Astrocyte (in vitro differentiated cells and primary cell): Measurements from ENCODE around the gene ATP1B2. TPM values are rescaled to one million over a fixed set of nuclear protein-coding genes. Genes with fewer than 3 reads are reported as not detected.
A peak's percentile ranks its signal among the peaks of the same experiment; 100 is the strongest.

Experiments
- DNase-seq: peaks from one replicate; pipeline ENCODE4 v3.0.0-alpha.2; 2010; ENCODE audit warnings: low read depth
- FAIRE-seq: peaks from 2 replicates; lab custom pipeline; 2011; peaks lifted over from hg19 to GRCh38; lab: Jason Lieb, UNC
- H2AFZ ChIP-seq: 2 replicates; pipeline ENCODE4 v1.6.0; 2012; ENCODE audit warnings: low read depth, low read length, inconsistent platforms
- H3K27ac ChIP-seq: 2 replicates; pipeline ENCODE4 v1.5.1; 2011; ENCODE audit warnings: low read depth, low read length, inconsistent platforms
- H3K27me3 ChIP-seq: 2 replicates; pipeline ENCODE4 v1.6.0; 2011; ENCODE audit warnings: low read length, inconsistent platforms; ENCODE audit not compliant: insufficient read depth
- H3K36me3 ChIP-seq: 2 replicates; pipeline ENCODE4 v1.5.1; 2011; ENCODE audit warnings: low read length, inconsistent platforms; ENCODE audit not compliant: insufficient read depth
- H3K4me1 ChIP-seq: 2 replicates; pipeline ENCODE4 v1.5.1; 2011; ENCODE audit warnings: low read length, inconsistent platforms; ENCODE audit not compliant: insufficient read depth
- H3K4me2 ChIP-seq: 2 replicates; pipeline ENCODE4 v1.6.0; 2012; ENCODE audit warnings: low read length, inconsistent platforms
- H3K4me3 ChIP-seq: 2 replicates; pipeline ENCODE4 v1.5.1; 2011; ENCODE audit warnings: low read depth, mild to moderate bottlenecking, low read length, inconsistent platforms; ENCODE audit not compliant: insufficient read depth
- H3K79me2 ChIP-seq: 2 replicates; pipeline ENCODE4 v1.6.0; 2012; ENCODE audit warnings: mild to moderate bottlenecking, low read length, inconsistent platforms; ENCODE audit not compliant: insufficient read depth
- H3K9ac ChIP-seq: 2 replicates; pipeline ENCODE4 v1.6.0; 2012; ENCODE audit warnings: mild to moderate bottlenecking, low read length, inconsistent platforms
- H3K9me3 ChIP-seq: 2 replicates; pipeline ENCODE4 v1.5.1; 2012; ENCODE audit warnings: low read depth, mild to moderate bottlenecking, low read length, inconsistent platforms; ENCODE audit not compliant: insufficient read depth
- H4K20me1 ChIP-seq: 2 replicates; pipeline ENCODE4 v1.6.0; 2012; ENCODE audit warnings: low read length, inconsistent platforms; ENCODE audit not compliant: insufficient read depth
- H3K27ac Mint-ChIP-seq: one replicate; pipeline ENCODE4 v1.8.0; 2021; ENCODE audit warnings: mild to moderate bottlenecking, mixed read lengths; ENCODE audit not compliant: unreplicated experiment
- H3K27me3 Mint-ChIP-seq: one replicate; pipeline ENCODE4 v1.8.0; 2021; ENCODE audit warnings: low read depth, mixed read lengths; ENCODE audit not compliant: unreplicated experiment
- H3K36me3 Mint-ChIP-seq: one replicate; pipeline ENCODE4 v1.8.0; 2021; ENCODE audit warnings: low read depth, mixed read lengths; ENCODE audit not compliant: unreplicated experiment
- H3K4me1 Mint-ChIP-seq: one replicate; pipeline ENCODE4 v1.8.0; 2021; ENCODE audit warnings: low read depth, mixed read lengths; ENCODE audit not compliant: unreplicated experiment
- H3K4me3 Mint-ChIP-seq: one replicate; pipeline ENCODE4 v1.8.0; 2021; ENCODE audit warnings: mild to moderate bottlenecking, moderate library complexity, mixed read lengths; ENCODE audit not compliant: unreplicated experiment
- H3K9me3 Mint-ChIP-seq: one replicate; pipeline ENCODE4 v1.8.0; 2021; ENCODE audit warnings: mild to moderate bottlenecking, mixed read lengths; ENCODE audit not compliant: unreplicated experiment
- CTCF ChIP-seq: IDR thresholded peaks from 2 replicates; pipeline ENCODE4 v1.5.1; 2011; ENCODE audit warnings: low read depth, mild to moderate bottlenecking, inconsistent platforms, low read length, moderate library complexity; ENCODE audit not compliant: insufficient read depth
- EZH2 ChIP-seq: IDR thresholded peaks from 2 replicates; pipeline ENCODE4 v1.6.1; 2012; ENCODE audit warnings: mild to moderate bottlenecking, low read length, inconsistent platforms; ENCODE audit not compliant: insufficient read depth
- total RNA-seq: library from RNA; stranded (reverse); gene quantifications from 2 replicates; pipeline ENCODE4 v1.2.1, GENCODE V29; 2021

The ATP1B2 gene
- total RNA-seq, 1 donor from 2014 or later, result 0.89 TPM

GRCh38 chr17:7651097-7651664 lies 455 bp downstream of the ATP1B2 start:
- peaks cover 2% of the 10 kb centered on the region for H3K36me3 Mint-ChIP-seq
- Histone ChIP-seq H3K4me2 (peak overlapping the region; percentile 83), H4K20me1 (no peaks in the 10 kb centered on the region), H3K27ac (no peak overlapping the region), H3K4me1 (peaks cover 8% of the 10 kb centered on the region), H3K36me3 (no peaks in the 10 kb centered on the region), H3K79me2 (no peaks in the 10 kb centered on the region), H3K9ac (no peak overlapping the region), H3K27me3 (peaks cover 46% of the 10 kb centered on the region), H3K4me3 (peak overlapping the region; percentile 33), H2AFZ (no peak overlapping the region), H3K9me3 (no peaks in the 10 kb centered on the region)
- H3K4me1 Mint-ChIP-seq, result peaks cover 4% of the 10 kb centered on the region
- H3K27ac Mint-ChIP-seq, result no peak overlapping the region
- DNase-seq, result no peak
- H3K9me3 Mint-ChIP-seq, result peaks cover 4% of the 10 kb centered on the region
- H3K4me3 Mint-ChIP-seq, result peak overlapping the region; percentile 79
- no peak for TF ChIP-seq EZH2
- TF ChIP-seq CTCF, result no peak
- peaks cover 48% of the 10 kb centered on the region for H3K27me3 Mint-ChIP-seq
- no peak for FAIRE-seq

GRCh38 chr17:7651665-7652387 lies 1.1 kb downstream of the ATP1B2 start:
- no peak overlapping the region for H3K27ac Mint-ChIP-seq
- H3K27ac ChIP-seq, result no peak overlapping the region
- H3K9me3 Mint-ChIP-seq, result peaks cover 4% of the 10 kb centered on the region
- TF ChIP-seq CTCF (no peak), EZH2 (peak; percentile 98)
- no peak overlapping the region for H3K9ac ChIP-seq
- peaks cover 2% of the 10 kb centered on the region for H3K36me3 Mint-ChIP-seq
- H3K4me3 ChIP-seq, result peak overlapping the region; percentile 23
- peaks cover 6% of the 10 kb centered on the region for H3K4me1 Mint-ChIP-seq
- FAIRE-seq (no peak), DNase-seq (no peak)
- peak overlapping the region; percentile 83 for H3K4me2 ChIP-seq
- no peak overlapping the region for H2AFZ ChIP-seq
- no peaks in the 10 kb centered on the region for H3K79me2 ChIP-seq
- H3K4me3 Mint-ChIP-seq, result no peak overlapping the region
- H3K27me3 ChIP-seq, result peaks cover 46% of the 10 kb centered on the region
- peaks cover 42% of the 10 kb centered on the region for H3K27me3 Mint-ChIP-seq
- no peaks in the 10 kb centered on the region for H4K20me1 ChIP-seq
- H3K4me1 ChIP-seq, result peaks cover 8% of the 10 kb centered on the region
- H3K36me3 ChIP-seq, result no peaks in the 10 kb centered on the region
- no peaks in the 10 kb centered on the region for H3K9me3 ChIP-seq
